A549 (cell line): ENCODE data around the gene MCM10. TPM values are rescaled to one million over a fixed set of nuclear protein-coding genes. Genes with fewer than 3 reads are reported as not detected.

Experiments
- ATAC-seq, 2 experiments: fragments of 200-7000 bp in 1 of 2; fragments of >200 bp in 1 of 2; cut with Nextera tagmentation in 1 of 2; cut with Tn5 transposase in 1 of 2; 3 replicates each; pipeline versions ENCODE4 v1.8.0 to v1.9.1; 2018 to 2020; ENCODE audit warnings: mild to moderate bottlenecking in 1 of 2, moderate library complexity in 1 of 2
- CTCF ChIA-PET: fragments of 300-600 bp; sonication (Branson Sonifier 250); formaldehyde crosslinking; extraction: SDS; loops from one replicate; lab custom pipeline; 2021; ENCODE audit warnings: antibody characterized with exemption, inconsistent platforms; lab: Yijun Ruan, JAX
- POLR2A ChIA-PET: fragments of 350-600 bp; formaldehyde crosslinking; extraction: SDS; loops from one replicate; lab custom pipeline; 2021; ENCODE audit warnings: antibody characterized with exemption, inconsistent platforms; lab: Yijun Ruan, JAX
- DNase-seq, 2 experiments: peaks; one replicate each; pipeline versions ENCODE4 v3.0.0 to v3.0.0-alpha.2; 2011 to 2016; ENCODE audit warnings: low read depth in 1 of 2, low spot score in 1 of 2
- FAIRE-seq: peaks from 2 replicates; lab custom pipeline; 2011; peaks lifted over from hg19 to GRCh38; lab: Jason Lieb, UNC
- H3K27ac ChIP-seq, 2 experiments: fragments of >200 bp; sonication (Bioruptor Twin); formaldehyde crosslinking; 3 replicates each; pipeline ENCODE4 v1.5.1; 2016 to 2017
- H3K4me1 ChIP-seq: fragments of >200 bp; sonication (Bioruptor Twin); formaldehyde crosslinking; 3 replicates; pipeline ENCODE4 v1.6.1; 2016
- H3K4me2 ChIP-seq: fragments of >200 bp; sonication (Bioruptor Twin); formaldehyde crosslinking; 3 replicates; pipeline ENCODE4 v1.6.1; 2016
- H3K4me3 ChIP-seq: fragments of >200 bp; sonication (Bioruptor Twin); formaldehyde crosslinking; 3 replicates; pipeline ENCODE4 v1.5.1; 2016
- H3K9me3 ChIP-seq: fragments of >200 bp; sonication (Bioruptor Twin); formaldehyde crosslinking; 3 replicates; pipeline ENCODE4 v1.6.1; 2016
- BHLHE40 ChIP-seq: IDR thresholded peaks from 2 replicates; pipeline ENCODE4 v1.6.1; 2012; ENCODE audit warnings: low read depth, low read length, inconsistent platforms
- CBX2 ChIP-seq: fragments of 200-600 bp; sonication (generic); IDR thresholded peaks from 2 replicates; pipeline ENCODE4 v1.6.1; 2016; ENCODE audit warnings: low read depth, mild to moderate bottlenecking, borderline replicate concordance
- CBX8 ChIP-seq: fragments of 200-600 bp; sonication (generic); IDR thresholded peaks from 2 replicates; pipeline ENCODE4 v1.6.1; 2016
- CHD2 ChIP-seq: fragments of 150-350 bp; IDR thresholded peaks from 2 replicates; pipeline ENCODE4 v1.6.1; 2014; ENCODE audit warnings: low read length; ENCODE audit not compliant: partially characterized antibody
- CHD4 ChIP-seq: fragments of 200-600 bp; sonication (generic); IDR thresholded peaks from 2 replicates; pipeline ENCODE4 v1.6.1; 2016; ENCODE audit warnings: antibody characterized with exemption, mild to moderate bottlenecking, borderline replicate concordance
- EHF ChIP-seq: fragments of 250-450 bp; sonication (Bioruptor Pico); IDR thresholded peaks from 2 replicates; pipeline ENCODE4 v1.5.0; 2020; ENCODE audit warnings: mild to moderate bottlenecking
- EP300 ChIP-seq, 2 experiments: fragments of >200 bp; sonication (Bioruptor Twin); formaldehyde crosslinking; IDR thresholded peaks; 2 replicates in 1 of 2; 3 replicates in 1 of 2; pipeline ENCODE4 v1.6.1; 2016 to 2017
- ESRRA ChIP-seq: fragments of 150-350 bp; IDR thresholded peaks from 2 replicates; pipeline ENCODE4 v1.6.1; 2014; ENCODE audit warnings: mild to moderate bottlenecking, low read length, borderline replicate concordance
- FOSB ChIP-seq: fragments of 250-450 bp; sonication (Bioruptor Pico); IDR thresholded peaks from 2 replicates; pipeline ENCODE4 v1.5.0; 2020; ENCODE audit warnings: mild to moderate bottlenecking, moderate library complexity
- FOSL2 ChIP-seq, 2 experiments: fragments of 450-650 bp in 1 of 2; fragments of >200 bp in 1 of 2; sonication (Bioruptor Twin) in 1 of 2; formaldehyde crosslinking; IDR thresholded peaks; 2 replicates each; pipeline versions ENCODE4 v1.5.0 to v1.6.1; 2016 to 2020; ENCODE audit warnings: mild to moderate bottlenecking in 1 of 2, moderate library complexity in 1 of 2
- FOXS1 ChIP-seq: fragments of 250-450 bp; sonication (Bioruptor Pico); IDR thresholded peaks from 2 replicates; pipeline ENCODE4 v1.5.0; 2020; ENCODE audit warnings: mild to moderate bottlenecking, moderate library complexity
- GATA3 ChIP-seq: IDR thresholded peaks from 2 replicates; pipeline ENCODE4 v1.6.1; 2012; ENCODE audit warnings: borderline replicate concordance
- HEYL ChIP-seq: fragments of 250-450 bp; sonication (Bioruptor Pico); IDR thresholded peaks from 2 replicates; pipeline ENCODE4 v1.8.0; 2021; ENCODE audit warnings: mild to moderate bottlenecking, moderate library complexity
- HOXA7 ChIP-seq: fragments of 250-450 bp; sonication (Bioruptor Pico); IDR thresholded peaks from 2 replicates; pipeline ENCODE4 v1.5.0; 2020; ENCODE audit warnings: mild to moderate bottlenecking, moderate library complexity
- HOXB13 ChIP-seq: fragments of 250-450 bp; sonication (Bioruptor Pico); IDR thresholded peaks from 2 replicates; pipeline ENCODE4 v1.5.0; 2020; ENCODE audit warnings: low read depth, mild to moderate bottlenecking, moderate library complexity
- JUN ChIP-seq, 2 experiments: fragments of >200 bp; sonication (Bioruptor Twin); formaldehyde crosslinking; IDR thresholded peaks; 2 replicates in 1 of 2; 3 replicates in 1 of 2; pipeline ENCODE4 v1.6.1; 2016 to 2017
- KDM1A ChIP-seq: fragments of 200-600 bp; sonication (generic); IDR thresholded peaks from 2 replicates; pipeline ENCODE4 v1.6.1; 2016; ENCODE audit warnings: low read depth, mild to moderate bottlenecking
- NPAS2 ChIP-seq: fragments of 250-450 bp; sonication (Bioruptor Pico); IDR thresholded peaks from 2 replicates; pipeline ENCODE4 v1.8.0; 2022; ENCODE audit warnings: mild to moderate bottlenecking, moderate library complexity, borderline replicate concordance
- NR3C1 ChIP-seq: fragments of >200 bp; sonication (Bioruptor Twin); formaldehyde crosslinking; IDR thresholded peaks from 3 replicates; pipeline ENCODE4 v1.6.1; 2017
- RAD21 ChIP-seq, 2 experiments: fragments of >200 bp in 1 of 2; sonication (Bioruptor Twin) in 1 of 2; formaldehyde crosslinking in 1 of 2; IDR thresholded peaks in 1 of 2; conservative IDR thresholded peaks in 1 of 2; 2 replicates in 1 of 2; 3 replicates in 1 of 2; pipeline ENCODE4 v1.6.1; 2012 to 2018; ENCODE audit warnings: inconsistent platforms in 1 of 2
- RCOR1 ChIP-seq: fragments of 150-350 bp; IDR thresholded peaks from 2 replicates; pipeline ENCODE4 v1.6.1; 2014; ENCODE audit warnings: antibody characterized with exemption, low read length, low read depth
- RNF2 ChIP-seq: fragments of 200-600 bp; sonication (generic); IDR thresholded peaks from 2 replicates; pipeline ENCODE4 v1.6.1; 2016; ENCODE audit warnings: low read depth, mild to moderate bottlenecking, antibody characterized with exemption, moderate library complexity, borderline replicate concordance
- SMC3 ChIP-seq: fragments of >200 bp; sonication (Bioruptor Twin); formaldehyde crosslinking; IDR thresholded peaks from 3 replicates; pipeline ENCODE4 v1.6.1; 2018; ENCODE audit warnings: inconsistent platforms
- ZSCAN20 ChIP-seq: fragments of 250-450 bp; sonication (Bioruptor Pico); IDR thresholded peaks from 2 replicates; pipeline ENCODE4 v1.8.0; 2022; ENCODE audit warnings: mild to moderate bottlenecking, moderate library complexity
- WGBS: methylation state at CpG from one replicate; pipeline ENCODE4 v1.1.6; 2017; ENCODE audit errors: missing lambda C conversion rate; 5-methylcytosine and 5-hydroxymethylcytosine counted together
- polyA plus RNA-seq, 4 experiments: library from polyadenylated mRNA; depleted of rRNA in 3 of 4; stranded (reverse); fragments of >200 nt; fragmentation: RNase III in 1 of 4; extraction: RNeasy Plus Mini Kit Qiagen cat#74134 plus additional on column Dnase treatment in 1 of 4; gene quantifications; 2 replicates in 3 of 4; 3 replicates in 1 of 4; pipeline ENCODE4 v1.2.3, GENCODE V29; 2011 to 2017
- TF ChIP-seq, protein P1 (sequence below): fragments of 200-600 bp; sonication (generic); IDR thresholded peaks from 2 replicates; pipeline ENCODE4 v1.6.1; 2016; ENCODE audit warnings: antibody characterized with exemption, mild to moderate bottlenecking, moderate library complexity
- TF ChIP-seq, protein P2 (sequence below): fragments of 250-450 bp; sonication (Bioruptor Pico); IDR thresholded peaks from 2 replicates; pipeline ENCODE4 v1.5.0; 2021; ENCODE audit warnings: mild to moderate bottlenecking, moderate library complexity, borderline replicate concordance
- TF ChIP-seq, protein P3 (sequence below): IDR thresholded peaks from 2 replicates; pipeline ENCODE4 v1.6.1; 2012
- TF ChIP-seq, protein P4 (sequence below): IDR thresholded peaks from 2 replicates; pipeline ENCODE4 v1.6.1; 2012; ENCODE audit warnings: low read depth, borderline replicate concordance
- TF ChIP-seq, protein P5 (sequence below): fragments of 150-350 bp; IDR thresholded peaks from 2 replicates; pipeline ENCODE4 v1.6.1; 2014; ENCODE audit warnings: low read depth, mild to moderate bottlenecking, low read length

The MCM10 gene
- polyA plus RNA-seq, 2 of the 4 experiments (the other 2 are of a cell fraction), result 24.3 to 24.4 TPM

DNA sequence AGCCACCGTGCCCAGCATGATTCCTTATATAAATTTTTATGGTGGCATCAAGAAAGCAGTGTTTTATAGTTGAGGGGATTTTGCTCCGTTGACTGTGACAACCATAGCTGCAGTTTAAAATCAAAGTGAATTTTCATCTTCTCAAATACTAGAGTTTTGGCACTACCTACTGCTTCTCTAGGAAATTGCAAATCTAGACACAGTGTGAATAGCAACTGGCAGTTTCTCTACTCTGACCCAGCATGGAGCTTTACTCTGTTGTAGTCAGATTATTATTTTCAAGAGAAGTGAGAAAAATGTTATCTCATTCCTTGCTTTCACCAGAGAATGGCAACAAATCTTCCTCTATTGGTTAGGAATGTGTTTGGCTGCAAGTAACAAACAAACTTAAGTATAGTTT, 22.9 kb downstream of the MCM10 start:
- no peak for ATAC-seq
- H3K4me3 ChIP-seq, result no peak overlapping the region
- no peak for DNase-seq
- TF ChIP-seq NR3C1, result no peak
- TF ChIP-seq CHD4, result no peak
- no peak for TF ChIP-seq BHLHE40
- no peak for TF ChIP-seq RAD21 (conservative IDR thresholded peaks at IDR 0.05 in 1 of 2, IDR thresholded peaks at IDR 0.05 in 1 of 2)
- TF ChIP-seq, protein P1, sequence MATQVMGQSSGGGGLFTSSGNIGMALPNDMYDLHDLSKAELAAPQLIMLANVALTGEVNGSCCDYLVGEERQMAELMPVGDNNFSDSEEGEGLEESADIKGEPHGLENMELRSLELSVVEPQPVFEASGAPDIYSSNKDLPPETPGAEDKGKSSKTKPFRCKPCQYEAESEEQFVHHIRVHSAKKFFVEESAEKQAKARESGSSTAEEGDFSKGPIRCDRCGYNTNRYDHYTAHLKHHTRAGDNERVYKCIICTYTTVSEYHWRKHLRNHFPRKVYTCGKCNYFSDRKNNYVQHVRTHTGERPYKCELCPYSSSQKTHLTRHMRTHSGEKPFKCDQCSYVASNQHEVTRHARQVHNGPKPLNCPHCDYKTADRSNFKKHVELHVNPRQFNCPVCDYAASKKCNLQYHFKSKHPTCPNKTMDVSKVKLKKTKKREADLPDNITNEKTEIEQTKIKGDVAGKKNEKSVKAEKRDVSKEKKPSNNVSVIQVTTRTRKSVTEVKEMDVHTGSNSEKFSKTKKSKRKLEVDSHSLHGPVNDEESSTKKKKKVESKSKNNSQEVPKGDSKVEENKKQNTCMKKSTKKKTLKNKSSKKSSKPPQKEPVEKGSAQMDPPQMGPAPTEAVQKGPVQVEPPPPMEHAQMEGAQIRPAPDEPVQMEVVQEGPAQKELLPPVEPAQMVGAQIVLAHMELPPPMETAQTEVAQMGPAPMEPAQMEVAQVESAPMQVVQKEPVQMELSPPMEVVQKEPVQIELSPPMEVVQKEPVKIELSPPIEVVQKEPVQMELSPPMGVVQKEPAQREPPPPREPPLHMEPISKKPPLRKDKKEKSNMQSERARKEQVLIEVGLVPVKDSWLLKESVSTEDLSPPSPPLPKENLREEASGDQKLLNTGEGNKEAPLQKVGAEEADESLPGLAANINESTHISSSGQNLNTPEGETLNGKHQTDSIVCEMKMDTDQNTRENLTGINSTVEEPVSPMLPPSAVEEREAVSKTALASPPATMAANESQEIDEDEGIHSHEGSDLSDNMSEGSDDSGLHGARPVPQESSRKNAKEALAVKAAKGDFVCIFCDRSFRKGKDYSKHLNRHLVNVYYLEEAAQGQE, result no peak
- no peak for TF ChIP-seq CBX2
- no peak for TF ChIP-seq FOSB (CRISPR knock-in tag)
- no peak for TF ChIP-seq FOXS1 (CRISPR knock-in tag)
- TF ChIP-seq KDM1A, result no peak
- no peak for TF ChIP-seq HOXA7 (CRISPR knock-in tag)
- no peak for TF ChIP-seq RCOR1
- no peak for TF ChIP-seq ESRRA
- TF ChIP-seq, protein P2, sequence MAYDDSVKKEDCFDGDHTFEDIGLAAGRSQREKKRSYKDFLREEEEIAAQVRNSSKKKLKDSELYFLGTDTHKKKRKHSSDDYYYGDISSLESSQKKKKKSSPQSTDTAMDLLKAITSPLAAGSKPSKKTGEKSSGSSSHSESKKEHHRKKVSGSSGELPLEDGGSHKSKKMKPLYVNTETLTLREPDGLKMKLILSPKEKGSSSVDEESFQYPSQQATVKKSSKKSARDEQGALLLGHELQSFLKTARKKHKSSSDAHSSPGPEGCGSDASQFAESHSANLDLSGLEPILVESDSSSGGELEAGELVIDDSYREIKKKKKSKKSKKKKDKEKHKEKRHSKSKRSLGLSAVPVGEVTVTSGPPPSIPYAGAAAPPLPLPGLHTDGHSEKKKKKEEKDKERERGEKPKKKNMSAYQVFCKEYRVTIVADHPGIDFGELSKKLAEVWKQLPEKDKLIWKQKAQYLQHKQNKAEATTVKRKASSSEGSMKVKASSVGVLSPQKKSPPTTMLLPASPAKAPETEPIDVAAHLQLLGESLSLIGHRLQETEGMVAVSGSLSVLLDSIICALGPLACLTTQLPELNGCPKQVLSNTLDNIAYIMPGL (CRISPR knock-in tag), result no peak
- TF ChIP-seq, protein P3, sequence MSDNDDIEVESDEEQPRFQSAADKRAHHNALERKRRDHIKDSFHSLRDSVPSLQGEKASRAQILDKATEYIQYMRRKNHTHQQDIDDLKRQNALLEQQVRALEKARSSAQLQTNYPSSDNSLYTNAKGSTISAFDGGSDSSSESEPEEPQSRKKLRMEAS, result no peak
- TF ChIP-seq CHD2, result no peak
- no peak for TF ChIP-seq FOSL2 (IDR thresholded peaks at IDR 0.05)
- no peak for TF ChIP-seq FOSL2 (CRISPR knock-in tag; IDR thresholded peaks at IDR 0.05)
- no peak for TF ChIP-seq NPAS2
- no peak for TF ChIP-seq GATA3
- TF ChIP-seq, all 56 proteins: peak for 0
- H3K27ac ChIP-seq, result no peak overlapping the region
- no peak for FAIRE-seq
- ChIA-PET POLR2A (no interaction called here), CTCF (interaction anchor here (1.0 to 1.7 kb wide), 2 partner anchors 23 to 119 kb away, joined by 3 to 6 read pairs; partner anchors contain the start of gene MCM10)
- 0 out of 3 replicates have a peak, but pooled peaks cover 4% of the 10 kb centered on the region for H3K9me3 ChIP-seq
- 83% methylated on average over 2 of the region's 2 CpGs for WGBS
- no peak overlapping the region for H3K4me2 ChIP-seq
- no peaks in the 10 kb centered on the region for H3K4me1 ChIP-seq

DNA sequence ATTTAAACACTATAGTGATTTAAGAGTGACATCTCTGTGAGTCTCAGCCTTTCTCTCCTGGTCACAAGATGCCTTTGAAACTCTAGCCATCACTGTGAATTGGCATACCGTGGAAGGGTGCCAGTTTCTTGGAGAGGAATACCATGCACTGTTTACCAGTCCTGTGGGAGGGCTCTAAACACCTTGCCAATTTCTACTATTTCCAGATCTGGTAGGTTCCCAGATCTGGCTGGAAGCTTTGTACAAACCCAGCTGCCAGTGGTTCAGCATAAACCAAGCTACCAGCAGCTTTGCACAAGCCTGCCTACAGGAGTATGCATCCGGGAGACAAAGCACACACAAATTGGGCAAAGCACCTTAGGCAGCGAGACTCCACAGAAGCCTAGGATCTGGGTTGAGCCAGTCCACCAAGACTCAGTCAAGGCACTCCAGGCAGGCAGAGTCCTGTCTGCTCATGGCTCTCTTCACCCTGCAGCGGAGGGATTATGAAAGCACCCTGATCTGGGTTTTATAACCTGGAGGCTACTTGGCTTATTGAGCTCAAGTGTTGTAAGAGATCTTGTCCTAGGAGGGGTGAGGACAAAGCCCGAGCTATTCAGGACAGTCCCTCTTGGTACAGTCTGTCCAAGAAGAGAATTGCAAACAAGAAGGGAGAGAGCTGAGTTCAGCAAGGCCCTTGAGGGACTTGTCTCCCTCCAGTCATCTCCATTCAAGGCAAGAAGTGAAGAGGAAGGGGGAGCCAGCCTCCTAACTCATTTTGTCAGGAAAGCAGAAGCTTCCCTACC, 23.6 kb downstream of the MCM10 start:
- CTCF ChIA-PET, result interaction anchor here (0.8 to 1.7 kb wide), 4 partner anchors 21 to 118 kb away, joined by 3 to 6 read pairs (median 4); partner anchors contain the start of gene MCM10
- no peak overlapping the region for H3K4me2 ChIP-seq
- ATAC-seq (no peak), DNase-seq (no peak), FAIRE-seq (no peak)
- POLR2A ChIA-PET, result no interaction called here
- no peaks in the 10 kb centered on the region for H3K4me1 ChIP-seq
- 0 out of 3 replicates have a peak, but pooled peaks cover 4% of the 10 kb centered on the region for H3K9me3 ChIP-seq
- 94% methylated on average over 5 of the region's 5 CpGs for WGBS
- H3K4me3 ChIP-seq, result no peak overlapping the region
- H3K27ac ChIP-seq, result no peak overlapping the region
- TF ChIP-seq BHLHE40 (no peak), FOXS1 (CRISPR knock-in tag) (no peak), NR3C1 (no peak), EHF (no peak), CBX8 (no peak), SMC3 (no peak), RNF2 (no peak), EP300 (IDR thresholded peaks at IDR 0.05) (no peak), HEYL (no peak), GATA3 (no peak), HOXB13 (CRISPR knock-in tag) (no peak), JUN (IDR thresholded peaks at IDR 0.05) (no peak), ZSCAN20 (CRISPR knock-in tag) (no peak)
- TF ChIP-seq, protein P4, sequence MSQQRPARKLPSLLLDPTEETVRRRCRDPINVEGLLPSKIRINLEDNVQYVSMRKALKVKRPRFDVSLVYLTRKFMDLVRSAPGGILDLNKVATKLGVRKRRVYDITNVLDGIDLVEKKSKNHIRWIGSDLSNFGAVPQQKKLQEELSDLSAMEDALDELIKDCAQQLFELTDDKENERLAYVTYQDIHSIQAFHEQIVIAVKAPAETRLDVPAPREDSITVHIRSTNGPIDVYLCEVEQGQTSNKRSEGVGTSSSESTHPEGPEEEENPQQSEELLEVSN, result no peak
- TF ChIP-seq, protein P3, result no peak
- TF ChIP-seq, protein P5, sequence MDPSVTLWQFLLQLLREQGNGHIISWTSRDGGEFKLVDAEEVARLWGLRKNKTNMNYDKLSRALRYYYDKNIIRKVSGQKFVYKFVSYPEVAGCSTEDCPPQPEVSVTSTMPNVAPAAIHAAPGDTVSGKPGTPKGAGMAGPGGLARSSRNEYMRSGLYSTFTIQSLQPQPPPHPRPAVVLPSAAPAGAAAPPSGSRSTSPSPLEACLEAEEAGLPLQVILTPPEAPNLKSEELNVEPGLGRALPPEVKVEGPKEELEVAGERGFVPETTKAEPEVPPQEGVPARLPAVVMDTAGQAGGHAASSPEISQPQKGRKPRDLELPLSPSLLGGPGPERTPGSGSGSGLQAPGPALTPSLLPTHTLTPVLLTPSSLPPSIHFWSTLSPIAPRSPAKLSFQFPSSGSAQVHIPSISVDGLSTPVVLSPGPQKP, result no peak
